GM19035 (cell line): ENCODE measurements around the gene TMEM74B.

Experiments used
- ATAC-seq: cut with Tn5 transposase; IDR thresholded peaks from one replicate; pipeline ENCODE4 v1.9.1; 2021; ENCODE audit not compliant: unreplicated experiment

Gene TMEM74B

DNA sequence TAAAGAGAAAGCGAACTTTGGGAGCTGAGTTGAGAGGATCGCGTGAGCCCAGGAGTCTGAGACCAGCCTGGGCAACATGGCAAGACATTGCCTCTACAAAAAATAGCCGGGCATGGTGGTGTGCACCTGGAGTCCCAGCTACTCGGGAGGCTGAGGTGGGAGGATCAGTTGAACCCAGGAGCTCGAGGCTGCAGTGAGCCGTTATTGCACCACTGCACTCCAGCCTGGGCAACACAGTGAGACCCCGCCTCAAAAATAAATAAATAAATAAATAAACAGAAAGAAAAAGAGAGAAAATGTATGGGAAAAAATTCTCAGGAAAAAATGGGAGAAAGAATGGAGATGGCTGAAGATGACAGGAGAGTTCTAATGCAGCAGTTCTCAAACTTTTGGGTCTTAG lies 21.0 kb upstream of the TMEM74B start:
- ATAC-seq, result no peak

DNA sequence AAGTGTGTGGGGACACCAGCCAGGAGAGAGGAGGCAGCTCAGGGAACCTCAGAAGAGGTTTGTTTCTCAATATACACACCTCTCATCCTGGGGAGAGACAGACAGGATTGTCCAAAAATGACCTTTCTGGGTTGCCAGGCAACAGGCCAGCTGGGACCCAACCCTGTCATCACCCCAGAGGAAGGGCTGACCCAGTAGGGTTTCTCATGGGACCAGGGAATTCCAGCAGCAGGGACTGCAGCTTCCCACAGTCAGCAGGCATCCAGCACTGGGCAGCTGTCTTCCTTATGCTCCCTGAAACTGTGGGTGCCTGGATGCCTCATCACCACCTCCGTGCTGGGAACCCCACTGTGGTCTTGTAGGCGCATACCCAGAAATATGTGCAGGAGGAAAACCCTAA lies 19.8 kb upstream of the TMEM74B start:
- no peak for ATAC-seq

GRCh38 chr20:1204113-1204512 lies 19.3 kb upstream of the TMEM74B start:
- no peak for ATAC-seq

- ATAC-seq, result no peak
These were observed 18.8 kb upstream of the TMEM74B start for GRCh38 chr20:1203630-1204029.

GRCh38 chr20:1202762-1203504 lies 18.2 kb upstream of the TMEM74B start, which contains the start of gene C20orf202:
TSS of gene C20orf202 (plus strand) at chr20:1203454. CDS start at chr20:1203586, 132 bp downstream.
- ATAC-seq, result no peak

GRCh38 chr20:1199964-1200363 lies 15.2 kb upstream of the TMEM74B start:
- ATAC-seq, result no peak

GRCh38 chr20:1199212-1199873 lies 14.6 kb upstream of the TMEM74B start:
- no peak for ATAC-seq

GRCh38 chr20:1198751-1199150 lies 14.0 kb upstream of the TMEM74B start:
- no peak for ATAC-seq

- ATAC-seq, result no peak
These were observed 13.0 kb upstream of the TMEM74B start for GRCh38 chr20:1197801-1198200.

DNA sequence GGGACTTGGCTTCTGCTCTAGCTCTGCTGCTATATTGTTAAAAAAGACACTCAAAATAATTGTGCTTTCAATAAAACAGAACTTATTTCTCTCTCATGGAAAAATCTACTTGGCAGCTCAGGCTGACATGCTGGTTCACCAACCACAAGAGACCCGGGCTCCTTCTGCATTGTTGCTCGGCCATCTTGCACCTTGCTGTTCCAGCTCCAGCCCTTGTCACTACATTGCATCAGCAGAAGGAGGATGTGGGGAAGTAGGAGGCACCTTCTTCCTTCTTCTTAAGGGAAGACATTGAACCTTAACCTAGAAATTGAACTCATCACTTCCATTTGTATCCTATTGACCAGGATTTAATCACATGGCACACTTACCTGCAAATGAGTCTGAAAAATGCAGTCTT lies 11.9 kb upstream of the TMEM74B start:
- ATAC-seq, result no peak

DNA sequence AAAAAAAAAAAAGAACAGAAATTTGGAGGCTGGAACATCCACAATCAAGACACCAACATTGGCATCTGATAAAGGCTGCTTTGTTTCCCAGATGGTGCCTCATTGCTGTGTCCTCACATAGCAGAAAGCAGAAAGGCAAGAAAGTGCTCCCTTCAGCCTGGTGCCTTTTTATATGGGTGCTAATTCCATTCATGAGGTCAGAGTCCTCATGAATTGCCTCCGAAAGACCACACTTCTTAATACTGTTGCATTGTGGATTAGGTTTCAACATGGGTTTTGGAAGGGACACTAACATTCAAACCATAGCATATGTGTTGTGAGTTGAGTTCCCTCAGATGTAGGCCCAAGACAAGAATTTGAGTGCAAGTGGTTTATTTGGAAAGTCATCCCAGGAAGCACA lies 10.4 kb upstream of the TMEM74B start:
- no peak for ATAC-seq

- no peak for ATAC-seq
These were observed 6.5 kb upstream of the TMEM74B start for GRCh38 chr20:1191299-1191698.

DNA sequence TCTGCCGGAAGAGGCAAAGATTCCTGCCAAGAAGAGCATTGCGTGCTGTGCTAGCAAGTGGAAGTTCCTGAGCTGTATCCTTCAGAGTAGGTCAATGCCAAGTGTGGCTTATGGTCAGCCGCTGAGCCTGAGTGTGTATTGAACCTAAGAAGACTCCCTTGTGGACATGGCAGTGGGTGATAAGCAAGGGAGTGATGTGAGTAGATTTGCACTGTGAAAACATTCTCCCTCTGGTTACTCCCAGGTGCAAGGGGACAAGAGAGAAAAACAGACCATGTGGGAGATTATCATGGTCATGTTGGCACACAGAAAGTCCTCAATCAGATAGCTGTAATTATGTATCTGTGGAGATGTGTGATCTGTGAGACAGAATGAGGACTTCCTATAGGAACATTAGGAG lies 6.1 kb upstream of the TMEM74B start:
- no peak for ATAC-seq

GRCh38 chr20:1189827-1190226 lies 5.0 kb upstream of the TMEM74B start:
- ATAC-seq, result no peak

DNA sequence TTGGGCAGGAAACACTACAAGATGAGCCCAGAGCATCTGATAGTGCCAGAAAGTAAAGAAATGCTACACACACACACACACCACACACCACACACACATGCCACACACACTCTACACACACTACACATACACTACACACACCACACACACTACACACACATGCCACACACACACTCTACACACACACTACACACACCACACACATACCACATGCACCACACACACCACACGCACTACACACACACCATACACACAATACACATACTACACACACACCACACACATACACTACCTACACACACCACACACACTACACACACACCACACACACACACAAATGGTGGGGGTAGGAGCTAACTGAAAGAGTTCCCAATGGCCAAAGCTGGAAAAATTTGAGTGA lies 3.6 kb upstream of the TMEM74B start:
- ATAC-seq, result no peak

DNA sequence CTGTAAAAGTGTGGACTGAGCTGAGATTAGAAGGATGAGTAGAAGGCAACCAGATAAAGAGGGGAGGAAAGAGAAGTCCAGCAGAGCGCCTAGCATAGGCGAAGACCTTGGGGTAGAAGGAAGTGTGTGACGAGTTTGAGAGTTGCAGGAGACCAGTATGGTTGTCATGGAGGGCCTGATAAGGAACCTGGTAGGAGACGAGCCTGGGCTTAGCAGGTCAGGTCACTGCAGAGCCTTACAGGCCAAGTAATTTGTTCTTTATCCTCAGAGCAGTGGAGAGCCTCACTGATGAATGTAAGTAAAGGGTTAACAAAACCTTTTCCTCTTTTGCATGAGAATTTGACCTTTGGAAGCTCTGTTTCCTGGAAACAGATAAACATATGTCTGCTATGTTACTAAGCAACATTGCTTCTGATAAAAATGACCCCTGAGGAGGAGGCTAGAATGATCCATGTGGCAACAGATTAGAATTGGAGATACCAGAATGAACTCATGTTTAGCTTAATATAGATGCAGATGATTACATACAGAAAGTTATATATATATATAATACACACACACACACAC lies 2.9 kb upstream of the TMEM74B start:
- ATAC-seq, result no peak

- no peak for ATAC-seq
These were observed 1.7 kb upstream of the TMEM74B start for GRCh38 chr20:1186367-1186991.

DNA sequence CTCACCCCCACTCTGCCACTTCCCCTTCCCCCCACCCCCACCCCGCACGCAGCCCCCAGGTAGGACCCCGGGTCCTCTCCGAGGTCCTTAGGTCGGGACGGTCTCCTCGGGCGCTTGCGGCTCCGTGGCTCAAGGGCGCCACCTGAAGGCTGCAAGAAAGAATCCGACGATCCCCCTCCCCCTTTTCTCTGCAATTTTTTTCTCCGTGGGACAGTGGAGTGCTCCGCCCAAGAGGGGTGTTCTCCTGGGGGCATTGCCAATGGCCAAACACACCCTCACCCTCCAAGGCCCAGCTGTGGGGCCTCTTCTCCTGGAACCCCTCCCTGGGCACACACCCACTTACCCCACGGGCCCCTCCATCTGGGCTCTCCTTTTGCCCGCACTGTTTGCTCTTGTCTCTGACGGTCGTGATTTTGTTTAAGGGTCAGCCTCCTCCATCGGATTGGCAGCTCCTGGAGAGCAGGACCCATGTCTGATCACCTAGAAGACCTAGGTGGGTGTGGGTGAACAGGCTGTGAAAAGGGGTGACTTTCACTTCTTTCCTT lies 1.1 kb upstream of the TMEM74B start:
- ATAC-seq, result no peak

DNA sequence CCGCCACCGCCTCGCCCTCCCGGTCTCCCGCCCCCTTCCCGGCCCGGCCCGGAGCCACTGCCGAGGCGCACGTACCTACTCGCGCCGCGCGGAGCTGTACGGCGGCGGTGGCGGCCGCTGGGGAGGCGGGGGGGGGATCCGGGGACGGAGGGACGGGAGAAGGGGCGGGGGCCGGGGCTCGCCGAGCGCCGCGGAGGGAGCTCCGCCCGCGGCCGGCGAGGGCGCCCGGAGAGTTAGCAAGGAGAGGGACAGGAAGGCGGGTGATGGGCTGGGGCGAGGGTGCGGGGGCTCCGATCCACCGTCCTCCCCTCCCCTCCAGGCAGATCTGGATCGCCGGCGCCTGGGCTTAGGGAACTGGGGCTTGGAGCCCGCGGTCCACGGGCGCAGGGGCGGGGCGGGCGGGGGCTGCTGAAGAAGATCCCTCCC lies 548 bp upstream of the TMEM74B start:
- ATAC-seq, result no peak

GRCh38 chr20:1184260-1184637 lies 532 bp downstream of the TMEM74B start:
- no peak for ATAC-seq

DNA sequence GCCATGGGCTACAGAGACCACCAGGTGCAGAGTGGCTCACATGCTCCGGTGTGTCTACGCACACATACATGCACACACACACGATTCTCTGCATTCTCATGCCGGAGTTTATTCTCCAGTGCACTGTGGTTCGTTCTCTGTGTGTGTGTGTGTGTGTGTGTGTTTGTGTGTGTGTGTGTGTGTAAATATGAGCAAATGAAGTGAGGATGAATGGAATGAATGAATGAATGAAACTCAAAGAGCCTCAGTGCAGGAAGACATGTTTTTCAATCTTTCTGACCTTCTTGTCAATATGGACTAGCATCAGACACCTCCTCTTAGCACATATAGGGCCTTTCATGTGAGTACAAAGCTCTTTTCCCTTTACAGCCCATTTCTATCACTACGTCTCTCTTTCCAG lies 1.6 kb downstream of the TMEM74B start:
- ATAC-seq, result no peak

DNA sequence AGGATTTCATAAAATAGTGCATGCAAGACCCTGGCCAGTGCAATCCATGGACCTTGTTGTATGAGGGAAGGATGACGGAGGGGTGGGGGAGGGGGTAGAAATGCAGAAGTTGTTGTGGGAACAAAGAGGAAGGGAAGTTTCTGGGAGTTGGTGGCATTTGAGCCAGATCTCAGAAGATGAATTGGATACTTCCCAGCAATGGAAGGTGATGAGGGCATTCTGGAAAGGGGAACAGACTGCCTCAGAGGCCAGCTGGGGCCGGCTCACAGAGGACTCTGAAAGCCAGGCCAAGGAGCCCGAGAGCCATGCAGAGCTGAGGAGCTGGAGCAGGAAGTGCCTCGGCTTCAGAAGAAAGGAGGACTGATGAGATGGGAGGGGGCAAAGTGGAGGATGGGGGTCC lies 2.7 kb downstream of the TMEM74B start:
- ATAC-seq, result no peak
